HG02884 (cell line): Measurements from ENCODE around the gene KASH5.
"Not testable (repeated sequence)": the region's sequence is repeated elsewhere in the genome, so short reads cannot be mapped to it uniquely, and the experiment has no call there.

Source experiments
- ATAC-seq: cut with Tn5 transposase; IDR thresholded peaks from one replicate; pipeline ENCODE4 v1.9.1; 2021; ENCODE audit warnings: mild to moderate bottlenecking, moderate library complexity; ENCODE audit not compliant: unreplicated experiment

KASH5 gene

DNA sequence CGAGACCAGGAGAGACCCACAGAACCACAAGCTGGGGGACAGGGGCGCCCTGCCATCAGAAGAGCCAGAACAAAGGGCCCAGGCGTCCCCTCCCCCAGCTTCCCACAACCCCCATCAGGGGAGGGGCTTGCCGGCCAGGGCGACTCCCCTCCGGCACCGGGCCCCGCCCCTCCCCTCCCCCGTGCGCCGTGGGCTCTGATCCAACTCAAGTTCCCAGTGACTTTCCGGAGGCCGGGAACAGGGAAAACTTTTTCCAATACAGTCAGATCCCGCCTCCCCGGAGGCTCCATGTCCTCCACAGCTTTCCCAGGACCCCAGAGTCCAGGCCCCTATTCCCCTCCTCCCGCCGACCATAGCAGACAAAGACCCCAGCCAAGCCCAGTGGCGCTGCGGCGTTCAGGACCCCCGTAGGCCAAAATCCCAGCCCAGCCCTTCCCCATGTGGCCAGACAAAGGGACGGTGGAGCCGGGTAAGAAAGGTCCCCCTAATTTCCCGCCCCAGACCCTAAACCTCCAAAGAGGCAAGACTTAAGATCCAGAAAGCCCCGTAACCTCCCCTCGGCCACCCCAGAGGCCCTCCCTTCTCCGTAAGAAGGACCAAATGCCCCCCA is 26.5 kb upstream of the KASH5 start:
- ATAC-seq = no peak

- no peak for ATAC-seq
Observed at GRCh38 chr19:49362048-49362928, 25.8 kb upstream of the KASH5 start, which contains the start of gene TEAD2. TSS of gene TEAD2 (minus strand) at chr19:49362416. CDS start at chr19:49360075, 2,341 bp downstream.

DNA sequence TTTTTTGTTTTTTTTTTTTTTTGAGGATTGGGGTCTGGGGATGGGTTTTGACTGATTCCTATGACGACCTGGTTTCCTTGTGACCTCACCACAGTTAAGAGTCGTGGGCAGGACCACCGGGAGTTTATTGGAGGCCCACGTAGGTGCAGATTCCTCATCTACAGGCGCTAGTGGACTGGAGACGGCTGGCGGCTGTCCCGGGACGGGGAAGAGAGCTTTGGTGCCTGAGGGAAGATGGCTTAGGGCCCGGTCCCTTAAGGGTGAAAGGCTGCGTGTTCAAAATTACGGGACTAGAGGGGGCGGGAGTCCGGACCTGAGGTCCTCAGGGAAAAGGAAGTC is 25.2 kb upstream of the KASH5 start:
- ATAC-seq = no peak

DNA sequence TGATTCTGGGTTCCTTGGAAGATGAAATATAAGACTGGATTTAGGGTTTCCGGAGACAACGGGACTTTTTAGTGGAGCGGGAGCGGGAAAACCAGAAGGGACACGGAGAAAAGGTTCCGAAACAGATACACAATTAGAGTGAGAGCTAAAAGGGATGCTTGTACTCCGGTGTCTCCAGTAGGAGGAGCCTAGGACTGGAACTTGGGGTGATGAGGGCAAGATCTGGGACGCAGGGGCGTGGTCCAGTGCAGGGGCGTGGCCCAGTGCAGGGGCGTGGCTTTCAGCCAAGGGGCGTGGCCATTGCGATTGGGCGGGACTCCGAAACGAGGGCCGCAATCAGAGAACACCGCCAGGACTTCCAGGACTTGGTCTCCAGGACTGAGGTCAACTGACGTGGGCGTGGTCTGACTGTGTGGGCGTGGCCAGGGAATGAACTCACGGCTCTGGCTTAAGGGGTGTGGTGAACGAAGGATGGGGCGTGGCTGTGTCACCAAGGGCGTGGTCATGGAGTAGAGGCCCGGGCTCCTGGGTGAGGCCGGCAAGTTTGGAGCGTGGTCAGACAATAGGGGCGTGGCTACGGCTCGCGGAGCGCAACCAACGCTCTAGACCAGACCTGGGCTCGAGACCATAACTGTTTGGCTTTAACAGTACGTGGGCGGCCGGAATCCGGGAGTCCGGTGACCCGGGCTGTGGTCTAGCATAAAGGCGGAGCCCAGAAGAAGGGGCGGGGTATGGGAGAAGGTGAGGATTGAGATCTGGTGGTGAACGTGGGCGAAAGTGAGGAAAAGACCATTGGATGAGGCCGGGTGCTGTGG is 24.6 kb upstream of the KASH5 start, which contains the start of gene DKKL1:
Gene DKKL1, plus strand, starts transcription at position 610 of the 815 bp plus-strand sequence. Its CDS starts 122 bp downstream, at position 732.
- ATAC-seq = no peak

DNA sequence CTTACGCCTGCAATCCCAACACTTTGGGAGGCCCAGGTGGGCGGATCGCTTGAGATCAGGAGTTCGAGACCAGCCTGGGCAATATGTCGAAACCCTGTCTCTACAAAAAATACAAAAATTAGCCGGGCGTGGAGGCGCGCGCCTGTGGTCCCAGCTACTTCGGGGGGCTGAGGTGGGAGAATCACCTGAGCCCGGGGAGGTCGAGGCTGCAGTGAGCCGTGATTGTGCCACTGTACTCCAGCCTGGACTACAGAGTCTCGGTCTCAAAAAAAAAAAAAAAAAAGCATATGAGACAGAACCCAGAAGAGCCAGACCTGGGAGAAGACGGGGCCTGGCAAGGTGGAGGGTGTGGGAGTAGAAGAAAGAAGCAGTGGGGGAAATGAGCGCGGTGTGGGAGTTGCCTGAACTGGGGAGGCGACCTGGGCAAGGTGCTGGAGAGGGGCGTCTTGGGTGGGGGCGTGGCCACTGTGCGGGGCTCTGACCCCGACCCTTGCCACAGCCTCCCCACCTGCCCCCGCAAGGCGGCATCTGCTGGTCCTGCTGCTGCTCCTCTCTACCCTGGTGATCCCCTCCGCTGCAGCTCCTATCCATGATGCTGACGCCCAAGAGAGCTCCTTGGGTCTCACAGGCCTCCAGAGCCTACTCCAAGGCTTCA is 23.8 kb upstream of the KASH5 start:
- ATAC-seq = no peak

GRCh38 chr19:49366110-49366509 is 21.9 kb upstream of the KASH5 start:
- no peak for ATAC-seq

DNA sequence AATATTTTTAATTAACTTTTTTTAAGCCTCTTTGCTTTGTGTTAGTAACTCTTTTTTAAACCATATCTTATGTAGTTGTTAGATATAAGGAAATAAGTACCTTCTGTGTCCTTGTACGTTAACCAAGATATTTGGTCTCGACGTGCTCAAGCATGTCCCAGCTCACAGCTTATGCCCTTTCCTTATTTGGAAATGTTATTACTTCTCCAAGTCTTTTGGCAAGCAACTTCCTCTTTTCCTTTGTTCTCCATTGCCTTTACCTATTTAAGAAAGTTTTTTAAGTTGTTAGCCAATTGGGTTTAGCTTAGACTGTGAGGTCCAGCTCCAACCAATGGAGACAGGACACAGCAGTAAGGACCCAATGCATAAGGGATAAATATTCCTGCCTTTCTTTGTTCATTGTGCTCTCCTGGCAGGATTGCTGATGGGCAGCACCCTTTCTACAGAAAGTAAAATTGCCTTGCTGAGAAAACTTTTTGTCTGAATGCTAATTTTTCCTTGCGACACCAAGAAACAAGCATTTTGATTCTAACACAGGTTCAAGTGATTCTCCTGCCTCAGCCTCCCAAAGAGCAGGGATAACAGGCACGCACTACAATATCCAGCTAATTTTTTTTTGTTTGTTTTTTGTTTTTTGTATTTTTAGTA is 19.2 kb upstream of the KASH5 start:
- no peak for ATAC-seq

DNA sequence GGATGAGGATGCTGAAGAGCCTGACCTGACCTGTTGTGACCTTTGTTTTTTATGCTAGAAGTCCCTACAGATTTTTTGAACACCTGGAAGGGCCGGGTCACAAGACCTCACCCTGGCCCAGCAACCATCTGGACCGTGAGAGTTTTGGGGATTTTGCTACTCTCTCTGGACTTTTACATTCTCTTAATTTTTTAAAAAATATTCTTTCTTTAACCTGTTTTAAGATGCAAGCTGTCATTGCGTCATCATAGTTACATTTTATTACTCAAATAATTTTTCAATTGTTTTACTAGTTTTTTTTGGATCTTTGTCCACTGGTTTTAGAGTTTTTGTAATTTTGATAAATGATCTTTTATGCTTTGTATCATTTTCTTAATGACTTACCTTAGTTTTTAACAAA is 16.9 kb upstream of the KASH5 start:
- ATAC-seq = no peak

DNA sequence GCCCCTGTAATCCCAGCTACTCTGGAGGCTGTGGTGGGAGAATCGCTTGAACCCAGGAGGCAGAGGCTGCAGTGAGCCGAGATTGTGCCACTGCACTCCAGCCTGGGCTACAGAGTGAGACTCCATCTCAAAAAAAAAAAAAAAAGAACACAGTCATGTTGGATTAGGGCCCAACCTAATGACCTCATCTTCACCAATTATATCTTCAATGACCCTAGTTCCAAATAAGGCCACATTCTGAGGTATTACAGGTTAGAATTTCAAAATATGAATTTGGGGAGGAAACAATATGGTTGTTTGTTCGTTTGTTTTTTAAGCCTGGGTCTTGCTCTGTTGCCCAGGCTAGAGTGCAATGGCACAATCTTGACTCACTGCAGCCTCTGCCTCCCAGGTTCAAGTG is 14.9 kb upstream of the KASH5 start:
- ATAC-seq = not testable (repeated sequence)

GRCh38 chr19:49374665-49375434 is 13.2 kb upstream of the KASH5 start:
- ATAC-seq = no peak

DNA sequence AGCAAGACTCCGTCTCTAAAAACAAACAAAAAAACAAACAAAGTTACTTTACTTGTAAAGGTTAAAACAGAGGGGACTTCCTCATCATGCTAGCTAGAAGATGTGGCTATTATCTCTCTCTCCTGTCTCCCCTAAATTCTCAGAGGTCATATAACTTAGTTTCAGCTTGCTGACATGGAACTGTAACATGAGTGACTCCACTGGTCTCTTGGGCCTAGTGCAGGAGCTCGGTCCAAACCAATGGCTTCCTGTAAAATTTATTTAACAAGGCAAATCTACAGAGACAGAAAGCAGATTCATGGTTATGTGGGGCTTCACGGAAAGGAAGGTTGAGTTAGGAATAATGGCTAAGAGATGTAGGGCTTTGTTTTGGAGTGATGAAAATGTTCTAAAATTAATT is 9.5 kb upstream of the KASH5 start:
- no peak for ATAC-seq

DNA sequence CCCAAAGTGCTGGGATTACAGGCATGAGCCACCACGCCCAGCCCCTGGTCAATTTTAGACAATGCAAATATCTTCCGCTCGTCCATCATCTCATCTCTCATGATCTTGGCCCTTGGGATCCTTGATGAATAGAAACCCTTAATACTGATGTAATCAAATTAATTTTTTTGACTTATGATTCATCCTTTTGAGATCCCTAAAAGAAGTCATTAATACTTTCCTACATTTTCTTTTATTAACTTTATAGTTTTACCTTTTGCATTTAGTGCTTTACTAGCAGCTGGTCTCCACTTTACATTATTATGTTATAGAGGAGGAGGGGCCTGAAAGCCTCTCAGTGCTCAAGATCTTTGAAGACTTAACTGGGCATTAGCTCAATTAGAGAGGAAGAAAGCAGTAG is 7.7 kb upstream of the KASH5 start:
- no peak for ATAC-seq

- no peak for ATAC-seq
Observed at GRCh38 chr19:49382639-49383038, 5.4 kb upstream of the KASH5 start.

- ATAC-seq = no peak
Observed at GRCh38 chr19:49383599-49383998, 4.5 kb upstream of the KASH5 start.

- no peak for ATAC-seq
Observed at GRCh38 chr19:49389406-49389805, 1.4 kb downstream of the KASH5 start.

DNA sequence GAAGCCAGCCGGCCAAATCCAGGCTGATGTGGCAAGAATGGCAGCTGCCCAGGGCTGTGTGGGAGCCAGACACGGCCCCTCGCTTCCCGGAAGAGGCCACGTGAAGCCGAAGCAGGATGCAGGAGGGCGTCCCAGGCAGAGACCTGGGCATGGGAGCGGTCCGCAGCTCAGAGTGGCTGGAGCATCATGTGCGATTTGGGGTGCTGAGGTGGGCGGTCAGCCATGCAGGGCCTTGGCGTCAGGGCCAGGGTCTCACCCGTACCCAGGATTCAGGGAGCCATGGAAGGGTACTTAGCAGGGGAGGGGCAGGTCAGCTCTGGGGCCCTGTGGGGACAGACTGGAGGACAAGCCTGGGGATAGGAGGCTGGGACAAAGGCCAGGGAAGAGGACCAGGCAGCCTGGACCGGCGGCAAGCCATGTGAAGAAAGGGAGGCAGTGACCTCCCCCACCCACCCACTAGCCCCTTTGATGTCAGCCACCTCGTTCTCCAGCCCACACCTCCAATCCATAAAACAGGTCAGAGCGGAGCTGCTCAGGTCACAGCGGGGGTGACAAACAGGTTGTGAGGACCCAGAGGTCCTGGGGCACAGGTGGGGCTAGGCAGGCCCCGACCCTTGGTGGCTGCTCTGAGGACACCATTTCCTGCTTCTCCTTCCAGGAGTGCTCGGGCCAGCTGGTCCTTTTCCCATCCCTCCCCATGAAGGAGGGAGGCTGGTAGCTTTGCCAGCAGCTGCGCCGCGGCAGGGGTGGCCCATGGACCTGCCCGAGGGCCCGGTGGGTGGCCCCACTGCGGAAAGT is 2.3 kb downstream of the KASH5 start:
- ATAC-seq = no peak

- ATAC-seq = no peak
Observed at GRCh38 chr19:49390929-49391359, 2.9 kb downstream of the KASH5 start.

DNA sequence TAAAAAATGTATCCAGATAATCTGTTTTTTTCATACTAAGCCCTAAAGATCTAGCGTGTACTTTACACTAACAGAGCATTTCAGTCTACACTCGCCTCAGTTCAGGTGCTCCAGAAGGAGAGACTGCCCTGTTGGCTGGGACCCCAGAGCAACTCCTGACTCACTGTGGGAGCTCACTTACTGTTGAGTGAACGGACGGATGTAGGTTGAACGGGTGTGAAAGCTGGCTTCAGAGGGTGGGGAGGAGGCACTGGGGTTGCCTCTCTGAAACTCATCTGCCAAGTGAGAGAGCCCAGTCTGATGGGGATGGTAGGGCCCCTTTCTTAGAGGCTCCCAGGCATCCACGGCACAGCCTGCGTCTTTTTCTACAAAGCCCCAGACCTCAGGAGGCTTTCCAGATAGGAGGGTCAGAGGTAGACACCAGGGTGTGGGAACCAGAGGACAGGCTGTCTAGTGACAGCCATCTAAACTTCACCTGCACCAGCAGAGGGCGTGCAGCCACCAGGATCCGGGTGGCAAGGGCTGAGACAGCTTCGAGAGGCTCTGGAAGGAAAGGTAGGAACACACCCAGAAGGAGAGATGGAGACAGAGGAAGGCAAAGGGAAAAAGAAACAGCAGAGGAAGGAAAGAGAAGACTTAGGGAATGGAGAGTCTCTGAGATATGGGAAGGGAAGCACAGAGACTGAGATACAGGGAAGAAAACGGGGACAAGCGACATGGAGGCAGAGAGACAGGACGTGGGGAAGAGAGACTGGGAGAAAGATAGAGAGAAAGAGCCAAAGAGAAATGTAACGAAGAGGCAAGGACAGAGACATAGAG is 3.7 kb downstream of the KASH5 start:
- no peak for ATAC-seq
